CD4-positive, alpha-beta T cell treated with Interleukin-15 for 4 hours (primary cell): Measurements from ENCODE around the gene GALNT18.

Experiments
- DNase-seq: peaks from one replicate; pipeline ENCODE4 v3.0.0-alpha.2; 2020; ENCODE audit warnings: low spot score

The GALNT18 gene

DNA sequence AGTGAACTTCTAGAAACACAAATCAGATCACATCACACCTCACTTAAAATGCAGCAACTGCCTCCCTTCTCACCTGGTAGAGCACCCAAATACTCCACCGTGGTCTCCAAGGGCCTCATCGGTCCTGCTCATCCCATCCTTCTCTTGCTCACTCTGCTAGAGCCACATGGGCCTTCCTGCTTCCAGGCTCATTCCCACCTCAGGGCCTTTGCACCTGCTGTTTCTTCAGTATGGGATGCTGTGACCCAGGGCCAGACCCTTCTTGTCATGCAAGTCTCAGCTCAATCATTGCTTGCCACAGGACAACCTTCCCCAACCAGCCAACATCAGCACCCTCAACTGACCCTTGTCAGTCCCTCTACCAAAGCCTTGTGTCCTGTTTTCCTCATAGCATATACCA lies 124.9 kb downstream of the GALNT18 start:
- no peak for DNase-seq

DNA sequence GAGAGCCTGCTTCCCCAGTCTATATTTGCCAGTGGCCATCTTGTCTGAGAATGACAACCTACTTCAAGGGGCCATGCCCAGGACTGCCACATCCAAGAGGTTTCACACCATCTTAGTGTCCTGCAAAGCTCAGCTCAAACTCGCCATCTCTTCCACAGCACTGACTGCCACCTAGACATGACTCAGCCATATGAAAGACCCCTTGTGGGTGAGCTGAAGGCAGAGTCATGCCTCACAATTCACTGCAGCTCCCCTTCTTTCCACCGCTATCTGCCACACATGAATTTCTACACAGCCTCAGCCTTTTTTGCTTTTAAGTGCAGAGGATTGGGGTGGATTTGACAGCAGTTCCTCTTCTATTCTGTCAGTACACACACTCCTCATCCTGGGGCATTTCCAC lies 127.5 kb downstream of the GALNT18 start:
- no peak for DNase-seq

DNA sequence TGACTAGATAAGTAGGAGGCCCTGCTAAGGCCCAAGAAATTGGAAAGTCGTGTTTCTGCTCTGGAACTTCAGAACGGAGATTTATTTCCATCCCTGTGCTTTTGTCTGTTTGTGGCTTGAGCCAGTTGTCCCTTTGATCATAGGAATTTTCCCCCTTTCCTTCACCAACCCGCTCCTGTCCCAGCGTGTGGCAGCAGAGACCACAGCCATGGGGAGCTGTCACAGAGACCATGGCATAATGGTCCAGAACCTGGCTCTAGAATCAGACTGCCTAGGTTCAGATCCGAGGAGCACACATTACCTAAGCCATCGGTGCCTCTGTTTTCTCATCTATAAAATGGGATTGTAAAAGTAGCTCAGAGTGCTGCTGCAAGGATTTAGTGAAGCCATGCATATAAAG lies 128.1 kb downstream of the GALNT18 start:
- no peak for DNase-seq

DNA sequence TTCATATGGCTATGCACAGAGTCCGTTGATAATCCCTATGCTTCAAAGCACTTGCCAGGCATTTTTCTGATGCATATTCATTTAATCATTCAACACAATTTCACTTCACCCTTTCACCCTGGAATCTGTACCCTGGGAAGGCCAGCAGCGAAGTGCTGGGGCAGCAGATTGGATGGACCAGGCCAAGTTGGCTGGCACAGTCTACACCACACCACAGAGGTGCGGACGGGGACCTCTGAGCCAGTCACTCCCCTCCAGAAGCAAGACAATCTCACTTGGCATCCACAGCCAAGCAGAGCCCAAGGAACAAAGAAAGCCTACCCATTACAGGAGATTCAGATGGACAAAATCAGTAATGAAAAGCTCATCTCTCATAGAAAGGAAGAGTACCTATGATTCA lies 130.2 kb downstream of the GALNT18 start:
- DNase-seq: no peak

DNA sequence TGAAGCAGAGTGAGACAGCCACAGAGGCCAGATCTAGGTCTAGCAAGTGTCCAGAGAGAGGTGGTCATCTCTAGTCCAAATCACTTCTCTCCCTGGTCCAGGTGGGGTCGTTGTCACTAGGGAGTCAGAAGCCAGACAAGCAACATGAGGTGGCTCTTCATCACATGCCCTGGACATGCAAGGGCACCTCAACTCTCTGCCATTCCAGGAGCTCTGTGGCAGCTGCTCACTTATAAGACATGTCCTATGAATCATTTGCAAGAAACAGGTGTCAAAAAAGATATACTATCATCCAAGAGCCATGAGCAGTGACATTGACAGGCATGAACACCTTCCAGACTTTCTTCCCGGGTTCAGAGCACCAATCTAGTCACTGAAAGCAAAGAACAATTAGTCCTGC lies 130.8 kb downstream of the GALNT18 start:
- DNase-seq: no peak

DNA sequence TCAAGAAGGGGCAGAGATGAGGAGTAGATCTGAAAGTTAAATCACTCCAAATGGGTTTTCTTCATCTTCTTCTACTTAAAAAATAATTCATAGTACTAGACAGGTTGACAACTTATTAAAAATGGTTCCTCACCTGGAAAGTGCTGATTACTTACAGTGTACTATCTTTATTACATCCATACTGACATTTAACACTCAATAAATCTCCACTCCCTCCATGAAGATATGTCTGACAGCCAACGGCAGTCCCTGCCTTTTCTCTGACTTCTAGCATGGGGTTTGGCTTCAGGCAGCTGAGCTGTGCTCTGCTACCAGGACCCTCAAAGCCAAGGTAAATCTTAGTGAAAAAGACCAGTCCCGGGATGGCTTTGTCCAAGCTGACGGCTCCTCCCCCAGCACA lies 135.4 kb downstream of the GALNT18 start:
- no peak for DNase-seq

DNA sequence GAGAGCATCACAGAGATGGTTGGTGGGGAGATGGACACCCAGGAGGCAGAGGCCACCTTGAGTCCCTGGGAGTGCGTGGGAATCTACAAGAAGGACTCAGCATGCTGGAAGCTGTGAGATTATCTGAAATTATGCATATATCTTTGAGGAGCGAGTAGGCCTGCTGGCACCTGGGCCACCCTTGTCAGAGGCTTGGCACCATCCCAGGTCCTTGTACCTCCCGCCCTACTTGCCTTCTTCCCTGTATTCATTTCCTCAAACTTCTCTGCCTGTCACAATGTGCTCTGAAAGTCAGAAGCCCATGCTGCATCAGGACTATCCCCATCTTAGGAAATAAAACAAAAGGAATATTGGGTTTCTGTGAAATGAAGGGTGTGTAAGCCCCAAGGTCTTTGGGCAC lies 135.8 kb downstream of the GALNT18 start:
- DNase-seq: no peak

DNA sequence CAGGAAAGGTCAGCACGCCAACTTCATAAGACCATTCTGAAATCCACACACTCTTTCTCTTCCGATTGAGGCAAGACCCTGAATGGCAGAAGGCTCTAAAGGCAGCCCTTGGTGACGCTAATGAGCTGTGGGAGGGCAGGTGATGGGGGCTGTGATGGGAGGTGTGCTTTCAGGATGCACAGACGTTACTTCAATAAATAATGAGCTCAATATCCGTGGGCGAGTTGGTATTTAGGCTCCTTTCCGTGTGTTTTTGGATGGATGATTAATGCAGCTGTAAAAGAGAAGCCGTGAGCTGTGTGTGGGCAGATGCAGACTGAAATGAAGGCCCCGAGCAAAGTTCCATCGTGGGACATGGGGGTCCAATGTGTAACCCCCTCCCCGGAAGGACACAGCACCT lies 138.2 kb downstream of the GALNT18 start:
- no peak for DNase-seq

DNA sequence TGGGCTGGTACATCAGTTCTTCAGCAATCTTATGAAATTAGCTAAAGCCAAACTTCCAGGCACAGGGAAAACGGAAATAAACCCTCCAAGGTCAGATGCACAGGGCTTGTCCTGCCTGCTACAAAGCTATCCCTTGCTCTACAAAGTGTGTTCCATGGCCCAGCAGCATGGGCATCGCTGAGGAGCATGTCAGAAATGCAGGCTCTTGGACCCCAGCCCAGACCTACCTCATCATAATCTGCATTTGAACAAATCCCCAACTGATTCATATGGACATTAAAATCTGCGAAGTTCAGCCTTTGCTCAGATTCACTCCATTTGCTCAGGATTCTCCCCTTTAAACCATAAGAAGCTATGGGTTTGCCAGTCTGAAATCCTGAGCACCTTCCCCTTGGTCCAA lies 139.1 kb downstream of the GALNT18 start:
- DNase-seq: no peak

DNA sequence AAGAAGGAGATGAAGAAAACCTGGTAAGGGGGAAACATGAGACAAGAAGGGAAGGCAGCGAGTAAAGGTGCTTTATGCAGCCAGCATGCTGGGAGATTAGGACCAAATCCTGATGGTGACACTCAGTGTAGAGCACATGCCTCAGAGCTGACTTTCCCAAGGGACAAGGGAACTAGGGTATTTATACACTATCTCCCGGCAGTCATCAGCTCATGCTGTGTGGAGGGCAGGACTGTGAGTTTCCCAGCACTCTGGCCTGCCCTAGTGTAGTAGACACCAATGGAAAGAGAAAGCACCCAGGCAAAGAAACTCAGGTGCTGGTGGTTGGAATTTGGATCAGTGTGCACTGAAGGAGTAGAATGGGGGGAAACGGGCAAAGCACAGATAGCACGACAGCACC lies 140.4 kb downstream of the GALNT18 start:
- DNase-seq: no peak

DNA sequence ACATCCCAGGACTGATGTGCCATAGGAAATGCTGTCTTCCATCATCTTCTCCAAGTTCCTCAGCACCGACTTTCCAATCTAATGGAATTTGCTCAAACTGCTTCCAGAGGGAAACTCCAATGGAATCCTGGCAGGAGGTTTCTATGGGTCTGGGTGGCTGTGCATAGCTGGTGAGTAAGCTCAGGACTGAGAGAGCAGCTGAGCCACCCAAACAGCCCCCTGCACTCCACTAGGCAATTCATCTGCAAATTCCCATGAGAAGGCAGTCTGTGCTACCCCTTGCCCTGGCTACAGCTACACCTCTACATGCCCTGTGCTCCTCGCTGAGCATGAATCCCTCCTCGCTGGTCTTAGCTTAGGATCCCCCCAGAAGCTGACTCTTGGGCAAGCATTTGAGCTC lies 140.8 kb downstream of the GALNT18 start:
- DNase-seq: no peak

DNA sequence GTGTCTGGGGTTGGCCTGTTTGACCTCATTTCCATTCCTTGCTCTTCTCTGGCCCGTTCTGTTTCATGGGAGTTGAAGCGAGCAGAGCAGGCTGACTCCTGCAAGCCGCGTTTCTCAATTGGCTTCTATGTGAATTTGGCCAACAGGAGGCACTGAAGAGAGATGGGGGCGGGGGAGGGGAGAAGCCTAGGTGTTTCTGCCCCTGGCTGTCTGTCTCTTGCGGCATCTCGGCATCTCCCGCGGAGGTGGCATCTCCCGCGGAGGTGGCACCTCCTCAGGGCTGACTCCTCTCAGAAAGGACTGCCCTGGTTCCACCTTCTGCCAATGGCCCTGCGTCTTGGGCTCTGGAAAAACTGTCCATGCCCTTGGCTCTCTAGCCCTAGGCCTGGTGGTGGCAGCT lies 143.1 kb downstream of the GALNT18 start:
- no peak for DNase-seq

DNA sequence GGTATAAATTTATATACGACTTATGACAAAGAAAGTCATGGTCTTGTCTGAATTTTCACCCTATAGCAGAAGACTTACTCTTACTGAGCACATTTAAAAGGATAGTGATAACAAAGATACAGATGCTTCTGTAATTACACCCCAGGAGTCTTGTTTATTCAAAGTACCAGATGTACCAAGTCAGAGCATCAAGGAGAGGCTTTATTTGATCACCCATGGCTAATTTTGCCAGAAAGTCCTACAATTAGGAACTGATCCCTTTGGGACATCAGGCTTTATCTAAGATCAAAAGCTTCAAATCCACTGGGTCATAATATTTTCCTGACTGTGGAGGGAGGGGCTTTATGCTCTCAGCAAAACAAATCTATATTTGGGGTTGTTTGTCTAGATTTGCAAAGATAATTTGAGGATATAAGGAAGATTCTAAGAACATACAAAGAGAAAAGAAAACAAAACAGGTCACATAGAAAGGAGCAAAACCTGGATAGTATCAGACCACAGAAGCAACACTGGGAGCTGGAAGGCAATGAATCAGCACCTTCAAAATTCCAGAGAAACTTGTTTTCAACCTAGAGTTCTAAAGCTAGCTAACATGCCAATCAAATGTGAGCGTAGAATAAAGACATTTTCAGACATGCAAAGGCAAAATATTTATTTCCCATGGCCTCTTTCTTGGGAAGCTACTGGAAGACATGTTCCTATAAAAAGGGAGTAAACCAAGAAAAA lies 143.9 kb downstream of the GALNT18 start:
- no peak for DNase-seq

DNA sequence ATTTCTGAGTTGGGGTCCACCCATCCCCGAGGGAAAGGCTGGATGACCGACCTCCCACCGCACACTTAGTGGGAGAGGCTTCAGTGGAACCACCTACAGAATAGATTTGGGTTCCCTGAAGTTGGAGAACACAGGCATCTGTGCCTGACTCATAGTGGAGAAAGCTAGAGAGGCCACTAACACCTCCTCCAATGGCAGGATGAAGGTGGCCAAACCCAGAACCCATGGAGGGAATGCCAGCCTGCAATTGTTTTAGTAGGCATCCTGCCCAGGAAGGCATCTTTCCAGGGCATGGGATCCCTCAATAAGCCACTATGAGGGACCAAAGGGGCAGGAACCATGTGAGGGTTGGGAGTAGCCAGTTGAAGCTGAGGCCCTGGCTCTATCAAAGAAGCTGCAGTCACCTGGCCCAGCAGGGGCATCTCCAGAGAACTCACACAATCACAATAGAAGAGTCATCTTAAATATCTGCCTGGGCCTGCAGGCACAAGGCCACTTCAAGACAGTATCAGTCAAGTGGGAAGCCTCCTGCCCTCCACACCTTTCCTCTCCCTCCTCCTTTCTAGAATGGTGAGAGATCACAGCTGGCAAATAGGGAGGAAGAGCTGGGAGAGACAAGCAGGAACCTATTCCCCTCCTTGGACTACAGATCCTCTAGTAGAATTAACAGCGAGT lies 144.7 kb downstream of the GALNT18 start:
- DNase-seq: no peak

DNA sequence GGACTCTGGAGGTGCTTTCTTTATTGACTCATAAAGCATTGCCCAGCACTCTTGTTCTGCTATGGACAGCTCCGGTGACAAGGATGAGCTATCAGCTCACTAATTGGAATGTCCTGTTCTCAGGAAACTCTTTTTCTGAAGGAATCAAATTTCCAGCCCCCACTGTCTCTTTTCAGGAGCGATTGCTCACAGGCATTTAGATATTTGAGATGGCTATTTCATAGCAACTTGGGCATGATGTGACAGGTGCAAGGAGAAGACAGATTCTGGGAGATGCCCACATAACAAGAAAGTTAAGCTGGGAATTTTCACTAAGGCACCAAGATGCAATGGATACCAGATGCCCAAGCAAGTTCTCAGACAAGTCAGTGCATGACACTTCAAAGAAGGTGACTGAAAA lies 145.3 kb downstream of the GALNT18 start:
- no peak for DNase-seq

DNA sequence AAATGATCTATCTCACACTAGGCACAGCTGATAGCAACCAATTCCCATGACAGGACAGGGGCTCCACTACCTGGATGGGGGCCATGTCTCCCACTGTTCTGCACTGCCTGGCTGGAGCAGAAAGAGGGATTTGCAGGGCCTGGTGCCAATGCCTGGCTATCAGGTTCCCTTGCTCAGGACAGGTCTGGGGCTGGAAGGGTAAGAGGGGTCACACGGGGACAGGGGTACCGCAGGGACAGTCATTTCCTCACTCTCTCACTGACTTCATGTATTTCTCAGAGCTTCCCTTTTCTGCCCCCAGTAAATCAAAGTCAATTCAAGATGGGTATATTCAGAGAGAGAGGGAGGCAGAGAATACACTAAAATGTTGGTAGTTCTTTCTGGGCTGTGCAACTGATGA lies 149.7 kb downstream of the GALNT18 start:
- no peak for DNase-seq

DNA sequence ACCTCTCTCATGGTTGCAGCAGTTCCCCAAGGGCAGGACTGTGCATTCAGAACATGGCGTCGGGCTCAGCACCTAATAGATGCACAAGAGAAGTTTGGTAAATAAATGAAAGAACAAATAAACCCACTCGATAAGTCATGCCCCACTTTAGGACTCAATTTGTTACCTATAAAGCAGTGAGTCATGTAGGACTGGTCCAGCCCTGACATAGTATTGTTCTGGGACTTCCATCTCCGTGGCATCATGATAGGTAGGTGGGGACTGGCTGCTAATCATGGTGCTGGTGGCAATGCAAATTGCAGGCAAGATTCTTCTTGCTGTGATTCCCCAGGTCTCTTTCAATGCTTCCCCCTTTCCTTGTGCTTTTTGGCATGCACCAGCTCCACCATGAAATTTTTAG lies 150.6 kb downstream of the GALNT18 start:
- no peak for DNase-seq

DNA sequence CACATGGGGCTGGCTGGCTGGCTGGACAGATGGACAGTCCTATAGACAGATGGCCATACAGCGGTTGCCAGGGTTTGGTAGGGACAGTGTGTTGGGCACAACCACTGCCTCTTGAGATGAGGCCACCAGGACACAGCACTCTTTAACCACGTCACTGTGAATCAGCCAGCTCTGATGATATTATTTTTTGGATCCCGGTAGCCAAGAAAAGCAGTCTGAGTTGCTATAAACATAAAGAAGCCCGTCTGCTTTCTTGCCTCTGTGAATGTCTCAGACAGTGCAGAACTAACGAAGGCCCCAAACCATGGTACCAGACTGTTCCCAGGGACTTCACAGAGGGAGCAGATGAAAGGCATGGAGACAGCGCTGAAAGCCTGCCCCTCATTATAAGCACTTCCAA lies 152.9 kb downstream of the GALNT18 start:
- no peak for DNase-seq

DNA sequence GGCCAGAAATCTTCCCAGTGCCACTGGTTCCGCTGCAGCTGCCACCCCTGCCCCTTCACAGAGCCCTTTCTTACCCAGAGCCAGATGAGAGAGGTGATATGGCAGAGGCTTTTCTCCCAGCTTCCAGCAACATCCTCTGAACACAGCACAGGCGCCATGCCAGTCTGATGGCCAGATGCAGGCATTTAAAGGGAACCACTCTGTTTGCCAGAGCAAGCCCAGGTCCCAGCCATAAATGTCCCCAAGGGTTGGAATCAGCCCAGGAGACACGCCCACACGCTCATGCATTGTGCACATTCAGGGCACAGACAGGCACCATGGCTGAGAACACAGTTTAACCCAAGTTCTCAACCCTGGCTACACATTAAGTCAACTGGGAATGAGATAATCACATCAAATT lies 154.5 kb downstream of the GALNT18 start:
- DNase-seq: no peak

DNA sequence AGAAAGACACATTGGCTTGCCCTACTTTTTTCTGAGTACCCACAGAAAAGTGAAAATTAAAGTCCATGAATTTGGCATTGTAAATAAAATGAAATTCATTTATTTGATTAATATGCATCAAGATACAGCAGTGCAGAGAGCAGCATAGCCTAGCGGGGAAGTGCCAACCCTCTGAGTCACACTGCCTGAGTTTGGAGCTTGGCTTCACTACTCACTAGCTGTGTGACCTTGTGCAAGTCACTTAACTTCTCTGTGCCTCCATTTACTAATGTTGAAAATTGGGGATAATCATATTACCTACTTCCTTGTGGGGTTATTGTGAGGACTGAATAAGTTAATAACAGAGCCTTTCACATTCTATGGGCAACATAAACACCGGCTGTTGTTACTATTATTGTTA lies 157.2 kb downstream of the GALNT18 start:
- DNase-seq: no peak

DNA sequence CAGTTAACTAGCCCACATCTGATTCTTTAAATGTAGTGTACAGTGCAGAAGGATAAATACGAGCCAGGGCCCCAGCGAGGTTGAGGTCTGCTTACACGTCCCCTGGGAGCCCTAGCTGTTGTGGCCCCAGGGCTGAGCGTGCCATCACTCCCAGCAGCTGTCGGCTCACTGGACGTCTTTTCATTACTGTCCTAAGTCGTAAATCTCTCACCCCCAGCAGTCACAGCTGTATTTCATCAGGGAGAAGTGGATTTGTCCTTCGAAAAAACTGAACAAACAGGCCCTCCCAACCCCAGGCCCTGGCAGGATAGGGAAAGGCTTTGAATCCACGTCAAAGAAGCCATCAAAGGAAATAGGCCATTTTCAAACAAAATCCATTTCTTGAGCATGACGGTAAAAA lies 158.4 kb downstream of the GALNT18 start:
- DNase-seq: no peak

DNA sequence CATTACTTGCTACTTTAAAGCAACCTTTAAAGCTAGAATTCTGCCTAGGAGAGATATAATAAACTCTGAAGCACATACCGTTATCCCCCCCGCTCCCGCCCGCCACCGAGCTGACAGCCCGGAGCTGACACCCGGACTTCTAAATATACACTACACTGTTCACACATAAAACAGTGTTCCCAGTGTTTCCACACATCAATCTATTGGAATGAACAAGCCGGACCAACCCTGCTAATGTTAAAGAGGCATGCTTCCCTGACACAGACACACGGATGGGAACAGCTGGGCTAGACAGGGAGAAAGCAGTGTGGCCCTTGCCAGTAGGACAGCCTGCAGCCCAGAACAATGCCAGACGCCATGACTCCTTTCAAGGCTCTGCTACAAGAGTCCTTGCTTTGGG lies 160.3 kb downstream of the GALNT18 start:
- DNase-seq: no peak

DNA sequence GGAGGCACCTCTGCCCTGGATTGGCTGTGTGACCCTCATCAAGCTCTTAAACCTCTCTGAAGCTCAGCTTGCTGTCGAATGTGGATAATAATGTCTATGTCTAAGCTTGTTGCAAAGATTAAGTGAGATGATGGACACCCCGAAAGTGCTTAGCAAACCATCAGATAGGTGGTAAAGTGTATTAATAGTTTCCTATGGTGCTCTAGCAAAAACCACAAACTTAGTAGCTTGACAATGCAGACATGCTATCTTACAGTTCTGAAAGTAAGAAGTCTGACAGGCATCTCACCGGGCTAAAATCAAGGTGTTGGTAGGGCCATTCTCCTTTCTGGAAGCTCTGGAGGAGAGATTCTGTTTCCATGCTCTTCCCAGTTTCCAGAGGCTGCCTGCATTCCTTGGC lies 162.2 kb downstream of the GALNT18 start:
- DNase-seq: no peak

DNA sequence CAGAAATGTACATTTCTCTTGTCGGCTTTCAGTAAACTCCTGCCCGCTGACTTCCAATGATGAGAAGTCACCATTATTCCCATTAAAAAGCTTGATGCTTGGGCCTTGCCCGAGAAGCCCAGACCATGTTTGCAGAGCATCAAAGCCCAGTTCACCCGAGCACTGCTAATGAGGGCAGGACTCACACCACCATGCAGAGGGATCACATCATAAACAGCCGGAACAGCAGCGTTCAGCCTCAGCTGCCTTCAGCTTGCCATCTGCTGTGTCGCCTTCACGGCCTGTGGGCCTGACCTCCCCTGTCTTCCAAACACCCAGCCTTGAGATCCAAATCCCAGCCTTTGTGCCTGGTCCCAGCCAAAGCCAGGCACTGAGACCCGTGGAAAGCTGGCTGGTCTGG lies 163.3 kb downstream of the GALNT18 start:
- no peak for DNase-seq
